Kidney epithelial cell (primary cell): ENCODE data around the gene SMIM36. TPM values are rescaled to one million over a fixed set of nuclear protein-coding genes. Genes with fewer than 3 reads are reported as not detected.
"Not testable (repeated sequence)": the region's sequence is repeated elsewhere in the genome, so short reads cannot be mapped to it uniquely, and the experiment has no call there.

ENCODE experiments used
- DNase-seq: peaks from one replicate; pipeline ENCODE4 v3.0.0-alpha.2; 2010; ENCODE audit warnings: low read depth
- H3K27me3 ChIP-seq: 2 replicates; pipeline ENCODE4 v1.6.0; 2011; ENCODE audit warnings: low read length; ENCODE audit not compliant: control insufficient read depth, insufficient read depth
- H3K36me3 ChIP-seq: 2 replicates; pipeline ENCODE4 v1.5.1; 2011; ENCODE audit warnings: low read length; ENCODE audit not compliant: control insufficient read depth, insufficient read depth
- H3K4me3 ChIP-seq: 2 replicates; pipeline ENCODE4 v1.5.1; 2011; ENCODE audit warnings: low read depth, mild to moderate bottlenecking, control low read depth, low read length
- total RNA-seq: library from RNA; depleted of rRNA; stranded (reverse); fragments of >200 nt; gene quantifications from 2 replicates; pipeline ENCODE4 v1.2.3, GENCODE V29; 2015
- TF ChIP-seq, protein P1 (sequence below): IDR thresholded peaks from 2 replicates; pipeline ENCODE4 v1.5.1; 2011; ENCODE audit warnings: mild to moderate bottlenecking, moderate library complexity, low read length, control low read depth, inconsistent platforms; ENCODE audit not compliant: insufficient read depth, poor library complexity, severe bottlenecking

The SMIM36 gene
- total RNA-seq, 1 donor from 2014 or later = not detected

DNA sequence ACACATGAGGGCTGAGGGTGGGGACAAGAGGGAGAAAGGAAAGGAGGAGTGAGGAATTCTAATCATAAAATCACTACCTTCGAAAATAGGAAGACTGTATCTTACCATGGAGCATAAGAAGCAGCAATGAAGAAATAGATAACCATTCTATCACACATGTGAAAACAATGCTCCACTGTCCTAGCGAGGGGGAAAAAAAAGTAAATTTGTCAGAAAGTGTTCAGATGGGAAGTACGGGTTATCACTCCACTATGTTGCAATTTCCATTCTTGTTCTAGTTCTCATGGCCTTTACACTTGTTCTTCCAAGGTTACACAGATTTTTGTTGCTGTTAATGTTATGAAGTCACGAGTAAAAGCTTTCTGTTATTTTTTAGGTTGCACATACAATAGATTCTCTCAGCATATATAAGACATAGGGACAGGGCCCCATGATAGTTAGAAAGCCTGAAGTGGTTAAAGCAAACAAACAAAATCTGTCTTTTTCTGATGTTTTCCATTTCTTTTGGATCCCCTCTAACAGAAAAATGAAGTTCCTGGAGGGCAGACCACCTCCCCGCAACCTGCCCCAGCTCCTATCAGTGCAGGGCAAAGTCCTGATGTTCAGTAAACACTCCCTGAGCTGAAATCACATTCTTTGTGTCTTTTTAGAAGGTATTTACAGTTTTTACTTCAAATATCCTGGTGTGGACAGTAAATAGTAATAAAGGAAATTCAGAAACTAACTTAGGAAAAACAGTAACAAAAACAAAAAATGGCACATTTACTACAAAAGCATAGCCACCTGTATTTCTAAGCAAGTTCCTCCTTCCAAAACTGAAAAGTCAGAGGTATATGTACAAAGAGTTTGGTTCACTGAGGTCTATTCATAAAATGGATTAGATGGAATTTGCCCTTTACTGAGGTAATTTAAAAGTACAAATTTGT lies 103.3 kb downstream of the SMIM36 start:
- Histone ChIP-seq H3K36me3 (no peaks in the 10 kb centered on the region), H3K4me3 (no peak overlapping the region), H3K27me3 (no peaks in the 10 kb centered on the region)
- TF ChIP-seq, protein P1, sequence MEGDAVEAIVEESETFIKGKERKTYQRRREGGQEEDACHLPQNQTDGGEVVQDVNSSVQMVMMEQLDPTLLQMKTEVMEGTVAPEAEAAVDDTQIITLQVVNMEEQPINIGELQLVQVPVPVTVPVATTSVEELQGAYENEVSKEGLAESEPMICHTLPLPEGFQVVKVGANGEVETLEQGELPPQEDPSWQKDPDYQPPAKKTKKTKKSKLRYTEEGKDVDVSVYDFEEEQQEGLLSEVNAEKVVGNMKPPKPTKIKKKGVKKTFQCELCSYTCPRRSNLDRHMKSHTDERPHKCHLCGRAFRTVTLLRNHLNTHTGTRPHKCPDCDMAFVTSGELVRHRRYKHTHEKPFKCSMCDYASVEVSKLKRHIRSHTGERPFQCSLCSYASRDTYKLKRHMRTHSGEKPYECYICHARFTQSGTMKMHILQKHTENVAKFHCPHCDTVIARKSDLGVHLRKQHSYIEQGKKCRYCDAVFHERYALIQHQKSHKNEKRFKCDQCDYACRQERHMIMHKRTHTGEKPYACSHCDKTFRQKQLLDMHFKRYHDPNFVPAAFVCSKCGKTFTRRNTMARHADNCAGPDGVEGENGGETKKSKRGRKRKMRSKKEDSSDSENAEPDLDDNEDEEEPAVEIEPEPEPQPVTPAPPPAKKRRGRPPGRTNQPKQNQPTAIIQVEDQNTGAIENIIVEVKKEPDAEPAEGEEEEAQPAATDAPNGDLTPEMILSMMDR = no peak
- DNase-seq = no peak

DNA sequence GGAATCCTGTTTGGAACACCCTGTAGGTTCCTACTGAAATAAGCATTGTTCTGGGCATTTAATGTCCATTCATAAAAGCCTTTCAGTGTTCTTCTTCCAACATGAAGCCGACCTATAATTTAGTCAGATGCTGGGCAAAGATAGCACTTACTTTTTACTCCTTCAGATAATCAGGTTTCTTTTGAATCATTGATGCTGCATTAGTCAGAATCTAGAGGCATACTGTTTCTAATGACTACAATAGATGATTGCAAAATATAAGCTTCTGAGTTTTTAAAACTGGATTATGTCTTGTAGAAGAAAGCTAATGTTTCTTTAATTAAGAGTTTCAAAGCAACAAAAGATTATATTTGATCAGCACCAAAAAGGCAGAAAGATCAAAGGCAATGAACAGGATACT lies 105.7 kb downstream of the SMIM36 start:
- TF ChIP-seq, protein P1 = no peak

DNA sequence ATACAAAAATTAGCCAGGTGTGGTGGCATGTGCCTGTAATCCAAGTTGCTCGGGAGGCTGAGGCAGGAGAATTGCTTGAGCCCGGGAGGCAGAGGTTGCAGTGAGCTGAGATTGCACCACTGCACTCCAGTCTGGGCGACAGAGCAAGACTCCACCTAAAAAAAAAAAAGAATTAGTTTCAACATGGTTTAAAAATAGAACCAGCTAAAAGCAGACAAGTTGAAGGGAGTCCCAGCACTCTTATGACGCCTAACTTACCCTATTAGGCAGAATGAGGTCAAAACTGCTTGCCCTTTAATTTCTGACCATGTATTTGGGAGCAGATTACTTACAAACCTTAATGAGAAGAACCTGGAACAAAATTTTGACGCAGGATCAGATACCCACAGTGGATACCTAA lies 107.1 kb downstream of the SMIM36 start:
- not testable (repeated sequence) for DNase-seq, H3K4me3 ChIP-seq, H3K27me3 ChIP-seq, H3K36me3 ChIP-seq

More for the DNA sequence above, 105.7 kb downstream of the SMIM36 start:
- Histone ChIP-seq H3K27me3 (no peaks in the 10 kb centered on the region), H3K4me3 (no peak overlapping the region), H3K36me3 (no peaks in the 10 kb centered on the region)
- DNase-seq = no peak

DNA sequence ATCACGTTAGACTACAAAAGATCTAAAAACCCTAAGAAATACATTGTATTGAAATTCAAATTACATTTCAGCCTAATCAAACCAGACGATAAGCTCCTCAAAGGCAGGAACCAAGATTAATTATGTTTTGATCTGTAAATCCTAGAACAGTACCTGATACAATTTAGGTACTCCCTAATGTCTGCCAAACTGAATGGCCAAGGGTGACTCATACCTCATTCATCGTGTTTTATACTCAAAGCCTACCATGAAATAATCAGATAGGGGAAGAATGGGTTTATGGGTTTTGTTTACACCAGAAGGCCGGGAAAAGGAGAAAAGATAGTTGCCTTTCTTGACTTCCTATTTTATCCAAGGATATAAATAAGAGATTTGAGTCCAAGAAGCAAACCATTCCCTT lies 108.9 kb downstream of the SMIM36 start:
- no peak for DNase-seq
- TF ChIP-seq, protein P1 = no peak
- H3K27me3 ChIP-seq = no peaks in the 10 kb centered on the region

More for the DNA sequence above, 108.9 kb downstream of the SMIM36 start:
- H3K4me3 ChIP-seq = no peak overlapping the region
- no peaks in the 10 kb centered on the region for H3K36me3 ChIP-seq

Other genes starting within 250 kb of the SMIM36 start
- 0.25 and 0.34 TPM in 2 replicates for gene HLF, start 246.5 kb downstream of the SMIM36 start, total RNA-seq
- 22.3 and 22.9 TPM in 2 replicates for gene MMD, start 89.6 kb downstream of the SMIM36 start, total RNA-seq
- gene TMEM100, start 211.4 kb upstream of the SMIM36 start, total RNA-seq = not detected in 2 replicates
- gene PCTP, start 239.6 kb upstream of the SMIM36 start, total RNA-seq = 21.6 and 32.2 TPM in 2 replicates